ENCODE data around the gene KIF6. TPM values are rescaled to one million over a fixed set of nuclear protein-coding genes. Genes with fewer than 3 reads are reported as not detected.

KIF6 gene
- total RNA-seq, 1 donor from 2014 or later, result 1.5 TPM

DNA sequence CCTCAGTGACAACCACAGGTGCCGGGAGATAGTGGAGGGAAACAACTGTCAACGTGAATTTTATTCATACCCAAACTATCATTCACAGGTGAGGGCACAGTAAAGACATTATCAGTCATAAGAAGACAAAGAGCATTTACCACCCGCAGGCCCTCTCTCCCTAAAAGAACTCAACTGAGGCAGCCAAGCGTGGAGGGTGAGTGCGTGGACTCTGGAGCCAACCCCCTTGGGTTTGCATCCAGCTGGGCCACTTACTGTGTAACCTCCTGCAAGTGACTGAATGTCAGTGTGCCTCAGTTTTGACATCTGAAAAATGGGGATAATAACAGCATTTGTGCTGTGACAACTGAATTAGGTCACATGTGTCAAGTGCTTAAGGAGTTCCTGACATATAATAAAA, 332.1 kb downstream of the KIF6 start:
- DNase-seq (ENCODE audit: low read depth, low spot score), result no peak
- no peaks in the 10 kb centered on the region for H3K4me1 Mint-ChIP-seq
- no peaks in the 10 kb centered on the region for H3K36me3 Mint-ChIP-seq (ENCODE audit: low read depth)
- TF ChIP-seq, protein P1, sequence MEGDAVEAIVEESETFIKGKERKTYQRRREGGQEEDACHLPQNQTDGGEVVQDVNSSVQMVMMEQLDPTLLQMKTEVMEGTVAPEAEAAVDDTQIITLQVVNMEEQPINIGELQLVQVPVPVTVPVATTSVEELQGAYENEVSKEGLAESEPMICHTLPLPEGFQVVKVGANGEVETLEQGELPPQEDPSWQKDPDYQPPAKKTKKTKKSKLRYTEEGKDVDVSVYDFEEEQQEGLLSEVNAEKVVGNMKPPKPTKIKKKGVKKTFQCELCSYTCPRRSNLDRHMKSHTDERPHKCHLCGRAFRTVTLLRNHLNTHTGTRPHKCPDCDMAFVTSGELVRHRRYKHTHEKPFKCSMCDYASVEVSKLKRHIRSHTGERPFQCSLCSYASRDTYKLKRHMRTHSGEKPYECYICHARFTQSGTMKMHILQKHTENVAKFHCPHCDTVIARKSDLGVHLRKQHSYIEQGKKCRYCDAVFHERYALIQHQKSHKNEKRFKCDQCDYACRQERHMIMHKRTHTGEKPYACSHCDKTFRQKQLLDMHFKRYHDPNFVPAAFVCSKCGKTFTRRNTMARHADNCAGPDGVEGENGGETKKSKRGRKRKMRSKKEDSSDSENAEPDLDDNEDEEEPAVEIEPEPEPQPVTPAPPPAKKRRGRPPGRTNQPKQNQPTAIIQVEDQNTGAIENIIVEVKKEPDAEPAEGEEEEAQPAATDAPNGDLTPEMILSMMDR (conservative IDR thresholded peaks at IDR 0.05), result no peak
- no peaks in the 10 kb centered on the region for H3K27me3 Mint-ChIP-seq (ENCODE audit: low read depth)
- H3K4me3 Mint-ChIP-seq, result no peak overlapping the region
- no peaks in the 10 kb centered on the region for H3K9me3 Mint-ChIP-seq
- no peak overlapping the region for H3K27ac Mint-ChIP-seq (ENCODE audit: unreplicated experiment)

DNA sequence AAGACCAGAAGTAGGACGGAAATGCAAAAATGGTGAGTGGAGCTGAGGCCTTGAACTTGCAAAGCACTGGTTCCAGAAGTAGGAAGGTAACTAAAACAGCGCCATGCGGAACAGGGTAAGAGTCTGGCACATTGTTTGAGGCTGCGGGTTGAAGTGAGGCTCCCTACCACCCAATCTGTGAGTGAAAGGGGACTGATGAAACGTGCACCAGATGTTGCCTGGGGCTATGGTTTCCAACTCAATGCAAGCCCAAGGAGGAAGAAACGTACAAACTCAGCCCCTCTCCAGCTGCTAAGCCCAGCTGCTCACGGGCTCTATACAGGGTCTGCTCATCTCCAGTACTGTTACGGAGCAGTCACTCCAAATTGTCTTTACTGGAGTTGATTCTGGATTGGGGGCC, 334.0 kb downstream of the KIF6 start:
- H3K4me3 Mint-ChIP-seq, result no peak overlapping the region
- H3K27me3 Mint-ChIP-seq (ENCODE audit: low read depth), result no peaks in the 10 kb centered on the region
- DNase-seq (ENCODE audit: low read depth, low spot score), result no peak
- no peaks in the 10 kb centered on the region for H3K9me3 Mint-ChIP-seq
- no peak overlapping the region for H3K27ac Mint-ChIP-seq (ENCODE audit: unreplicated experiment)
- TF ChIP-seq, protein P1 (conservative IDR thresholded peaks at IDR 0.05), result no peak
- H3K36me3 Mint-ChIP-seq (ENCODE audit: low read depth), result no peaks in the 10 kb centered on the region
- H3K4me1 Mint-ChIP-seq, result no peaks in the 10 kb centered on the region

DNA sequence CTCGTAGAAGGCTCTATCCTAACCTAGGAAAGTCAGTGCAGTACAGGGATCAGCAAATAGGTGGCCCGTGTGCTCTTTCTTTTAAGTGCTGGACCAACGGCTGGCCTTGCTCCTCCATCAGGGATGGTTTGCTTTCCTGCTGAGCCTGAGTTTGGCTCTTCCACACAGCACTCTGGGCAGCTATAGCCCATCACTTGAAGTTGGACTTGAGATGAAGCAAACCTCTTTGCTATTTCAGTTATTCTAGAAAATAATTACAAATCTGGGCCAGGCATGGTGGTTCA, 335.8 kb downstream of the KIF6 start:
- Mint-ChIP-seq H3K4me3 (no peak overlapping the region), H3K27ac (ENCODE audit: unreplicated experiment) (no peak overlapping the region), H3K4me1 (no peaks in the 10 kb centered on the region), H3K36me3 (ENCODE audit: low read depth) (no peaks in the 10 kb centered on the region), H3K9me3 (no peaks in the 10 kb centered on the region), H3K27me3 (ENCODE audit: low read depth) (no peaks in the 10 kb centered on the region)
- TF ChIP-seq, protein P1 (conservative IDR thresholded peaks at IDR 0.05), result peak; percentile 33
- no peak for DNase-seq (ENCODE audit: low read depth, low spot score)

DNA sequence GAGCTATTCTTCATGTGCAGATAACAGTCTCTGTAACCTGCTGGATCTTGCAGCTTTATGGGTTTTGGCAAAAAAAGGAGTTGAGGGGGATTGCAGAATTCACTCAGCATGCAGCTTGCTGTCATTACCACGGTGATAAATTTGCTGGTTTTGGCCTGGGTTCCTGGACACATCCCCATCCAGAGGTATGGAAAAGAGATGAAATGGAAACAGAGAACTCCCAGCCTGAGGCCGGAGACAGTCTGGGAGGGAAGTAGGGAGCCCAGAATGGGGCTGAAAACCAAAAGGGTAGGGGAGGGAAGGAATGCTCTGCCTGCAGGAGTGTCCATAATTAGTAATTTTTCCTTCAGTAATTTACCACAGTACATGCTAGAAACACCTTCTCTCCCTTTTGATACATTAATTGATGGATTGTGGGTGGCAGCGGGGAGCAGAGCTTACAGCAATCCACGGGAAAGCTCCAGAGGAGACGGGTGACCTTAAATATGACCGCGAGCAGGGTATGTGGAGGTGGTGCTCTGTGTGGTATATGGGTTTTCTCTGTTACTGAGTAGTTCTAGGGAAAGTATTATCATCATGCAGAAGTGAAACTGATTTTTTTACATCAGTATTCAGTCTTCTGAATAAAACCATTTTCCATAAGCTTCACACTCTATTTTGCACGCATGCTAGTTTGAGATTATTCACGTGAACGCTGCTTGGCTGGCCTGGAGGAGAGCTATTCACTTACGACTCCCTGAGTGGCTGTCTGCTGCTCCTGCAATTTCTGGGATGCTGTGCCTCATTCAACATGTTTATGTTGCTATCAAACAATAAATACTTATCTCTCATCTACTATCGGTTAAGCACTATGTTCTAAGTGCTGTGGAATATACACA, 336.4 kb downstream of the KIF6 start:
- Mint-ChIP-seq H3K36me3 (ENCODE audit: low read depth) (no peaks in the 10 kb centered on the region), H3K4me1 (no peaks in the 10 kb centered on the region), H3K4me3 (no peak overlapping the region), H3K27ac (ENCODE audit: unreplicated experiment) (no peak overlapping the region), H3K9me3 (no peaks in the 10 kb centered on the region), H3K27me3 (ENCODE audit: low read depth) (no peaks in the 10 kb centered on the region)
- DNase-seq (ENCODE audit: low read depth, low spot score), result no peak
- TF ChIP-seq, protein P1 (conservative IDR thresholded peaks at IDR 0.05), result no peak

DNA sequence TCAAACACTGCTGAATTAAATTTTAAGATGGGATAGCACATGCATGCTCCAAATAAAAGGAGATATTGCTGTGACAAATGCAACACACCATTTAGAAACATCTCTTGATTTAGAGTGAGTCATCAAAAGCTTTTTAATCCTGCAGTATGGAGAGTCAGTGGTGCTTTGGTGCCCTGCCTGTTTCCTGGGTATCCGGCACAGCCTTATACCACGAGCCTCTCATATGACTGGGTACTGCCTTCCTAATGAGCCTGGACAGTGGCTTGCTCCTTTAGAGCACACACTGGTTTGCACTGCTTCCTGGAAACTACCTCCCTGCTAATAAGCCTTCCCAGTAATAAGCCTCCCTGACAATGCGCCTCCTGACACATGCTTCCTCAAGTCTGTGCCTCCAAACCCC, 337.4 kb downstream of the KIF6 start:
- Mint-ChIP-seq H3K36me3 (ENCODE audit: low read depth) (no peaks in the 10 kb centered on the region), H3K27ac (ENCODE audit: unreplicated experiment) (no peak overlapping the region), H3K27me3 (ENCODE audit: low read depth) (no peaks in the 10 kb centered on the region), H3K9me3 (peaks cover 3% of the 10 kb centered on the region), H3K4me3 (no peak overlapping the region), H3K4me1 (no peaks in the 10 kb centered on the region)
- TF ChIP-seq, protein P1 (conservative IDR thresholded peaks at IDR 0.05), result no peak
- no peak for DNase-seq (ENCODE audit: low read depth, low spot score)
